Measurements from ENCODE around the gene DCTPP1. TPM values are rescaled to one million over a fixed set of nuclear protein-coding genes. Genes with fewer than 3 reads are reported as not detected.
A peak's percentile ranks its signal among the peaks of the same experiment; 100 is the strongest.

DCTPP1 gene
- total and polyA plus RNA-seq, 9 of the 15 experiments (the other 6 are each of a cell fraction or from before 2014, with no cell fraction given): 45.0 to 132 (median 80.6) TPM

GRCh38 chr16:30429678-30430427 lies at the start of gene DCTPP1 (continued):
- TF ChIP-seq REST (IDR thresholded peaks at IDR 0.05; ENCODE audit: borderline replicate concordance) (peak; percentile 86; the same call in 1 of the 2 replicates), REST (CRISPR knock-in tag; IDR thresholded peaks at IDR 0.05; ENCODE audit: low read depth) (peak; percentile 19; the same call in 1 of the 2 replicates), HIVEP1 (CRISPR knock-in tag; IDR thresholded peaks at IDR 0.05) (no peak), BRD9 (IDR thresholded peaks at IDR 0.05; ENCODE audit: low read depth, partially characterized antibody) (no peak), ZNF384 (IDR thresholded peaks at IDR 0.05; ENCODE audit: low read depth, low read length) (no peak; the same call in 1 of the 2 replicates), PRPF4 (IDR thresholded peaks at IDR 0.05; ENCODE audit: insufficient read depth, low read depth, low read length, poor library complexity, severe bottlenecking) (no peak), CEBPB (tag; IDR thresholded peaks at IDR 0.05) (peak; percentile 89), NCOA1 (IDR thresholded peaks at IDR 0.05; ENCODE audit: low read depth) (no peak), GTF2A2 (tag; IDR thresholded peaks at IDR 0.05) (no peak), CBX2 (IDR thresholded peaks at IDR 0.05; ENCODE audit: insufficient read depth, low read length, poor library complexity, severe bottlenecking) (no peak), MYBL2 (IDR thresholded peaks at IDR 0.05; ENCODE audit: low read depth) (no peak), MYBL2 (CRISPR knock-in tag; IDR thresholded peaks at IDR 0.05; ENCODE audit: borderline replicate concordance) (no peak), ZNF778 (CRISPR knock-in tag; IDR thresholded peaks at IDR 0.05) (no peak)
- TF ChIP-seq, protein P1, sequence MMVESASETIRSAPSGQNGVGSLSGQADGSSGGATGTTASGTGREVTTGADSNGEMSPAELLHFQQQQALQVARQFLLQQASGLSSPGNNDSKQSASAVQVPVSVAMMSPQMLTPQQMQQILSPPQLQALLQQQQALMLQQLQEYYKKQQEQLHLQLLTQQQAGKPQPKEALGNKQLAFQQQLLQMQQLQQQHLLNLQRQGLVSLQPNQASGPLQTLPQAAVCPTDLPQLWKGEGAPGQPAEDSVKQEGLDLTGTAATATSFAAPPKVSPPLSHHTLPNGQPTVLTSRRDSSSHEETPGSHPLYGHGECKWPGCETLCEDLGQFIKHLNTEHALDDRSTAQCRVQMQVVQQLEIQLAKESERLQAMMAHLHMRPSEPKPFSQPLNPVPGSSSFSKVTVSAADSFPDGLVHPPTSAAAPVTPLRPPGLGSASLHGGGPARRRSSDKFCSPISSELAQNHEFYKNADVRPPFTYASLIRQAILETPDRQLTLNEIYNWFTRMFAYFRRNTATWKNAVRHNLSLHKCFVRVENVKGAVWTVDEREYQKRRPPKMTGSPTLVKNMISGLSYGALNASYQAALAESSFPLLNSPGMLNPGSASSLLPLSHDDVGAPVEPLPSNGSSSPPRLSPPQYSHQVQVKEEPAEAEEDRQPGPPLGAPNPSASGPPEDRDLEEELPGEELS (CRISPR knock-in tag; IDR thresholded peaks at IDR 0.05; ENCODE audit: borderline replicate concordance): 0 out of 2 replicates have a peak, but pooled peaks have one; percentile 20
- TF ChIP-seq, protein P2, sequence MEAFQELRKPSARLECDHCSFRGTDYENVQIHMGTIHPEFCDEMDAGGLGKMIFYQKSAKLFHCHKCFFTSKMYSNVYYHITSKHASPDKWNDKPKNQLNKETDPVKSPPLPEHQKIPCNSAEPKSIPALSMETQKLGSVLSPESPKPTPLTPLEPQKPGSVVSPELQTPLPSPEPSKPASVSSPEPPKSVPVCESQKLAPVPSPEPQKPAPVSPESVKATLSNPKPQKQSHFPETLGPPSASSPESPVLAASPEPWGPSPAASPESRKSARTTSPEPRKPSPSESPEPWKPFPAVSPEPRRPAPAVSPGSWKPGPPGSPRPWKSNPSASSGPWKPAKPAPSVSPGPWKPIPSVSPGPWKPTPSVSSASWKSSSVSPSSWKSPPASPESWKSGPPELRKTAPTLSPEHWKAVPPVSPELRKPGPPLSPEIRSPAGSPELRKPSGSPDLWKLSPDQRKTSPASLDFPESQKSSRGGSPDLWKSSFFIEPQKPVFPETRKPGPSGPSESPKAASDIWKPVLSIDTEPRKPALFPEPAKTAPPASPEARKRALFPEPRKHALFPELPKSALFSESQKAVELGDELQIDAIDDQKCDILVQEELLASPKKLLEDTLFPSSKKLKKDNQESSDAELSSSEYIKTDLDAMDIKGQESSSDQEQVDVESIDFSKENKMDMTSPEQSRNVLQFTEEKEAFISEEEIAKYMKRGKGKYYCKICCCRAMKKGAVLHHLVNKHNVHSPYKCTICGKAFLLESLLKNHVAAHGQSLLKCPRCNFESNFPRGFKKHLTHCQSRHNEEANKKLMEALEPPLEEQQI (IDR thresholded peaks at IDR 0.05): no peak

Data from K562 (cell line).